DOHH2 (cell line): ENCODE data around the gene LACTBL1.

Source experiments
- CTCF ChIP-seq: fragments of 200-600 bp; sonication (generic); IDR thresholded peaks from one replicate; pipeline ENCODE4 v1.5.1; 2014; ENCODE audit warnings: antibody characterized with exemption, mild to moderate bottlenecking, low read depth, low read length; ENCODE audit not compliant: poor library complexity, severe bottlenecking
- EZH2phosphoT487 ChIP-seq: fragments of 200-600 bp; sonication (generic); IDR thresholded peaks from 2 replicates; pipeline ENCODE4 v1.6.1; 2017; ENCODE audit warnings: borderline replicate concordance, mild to moderate bottlenecking, antibody characterized with exemption, low read length, moderate library complexity, mixed read lengths

- TF ChIP-seq CTCF, result no peak
- no peak for TF ChIP-seq EZH2phosphoT487
Measured at GRCh38 chr1:22978299-22978698, 5.6 kb upstream of the LACTBL1 start.
